HTERT RPE-1 (cell line): ENCODE measurements around the gene NKIRAS2.

ENCODE experiments used
- in situ Hi-C: fragments of 300-500 bp; cut with MboI; formaldehyde crosslinking; loops from 4 replicates; pipeline ENCODE4 v1.14.3; 2020; ENCODE audit warnings: low sequenced_read_pairs

The NKIRAS2 gene

GRCh38 chr17:42025936-42026335 lies 6.0 kb downstream of the NKIRAS2 start:
- in situ Hi-C loops: no loop called here

GRCh38 chr17:42026857-42027589 lies 7.1 kb downstream of the NKIRAS2 start:
- in situ Hi-C loops: no loop called here

GRCh38 chr17:42027590-42027889 lies 7.7 kb downstream of the NKIRAS2 start:
- in situ Hi-C loops: no loop called here

GRCh38 chr17:42027961-42028790 lies 8.3 kb downstream of the NKIRAS2 start:
- in situ Hi-C loops: no loop called here

GRCh38 chr17:42028791-42029127 lies 8.9 kb downstream of the NKIRAS2 start:
- in situ Hi-C loops: no loop called here

- in situ Hi-C loops: no loop called here
These were observed 11.7 kb downstream of the NKIRAS2 start for GRCh38 chr17:42031584-42031983.

GRCh38 chr17:42034059-42034458 lies 14.2 kb downstream of the NKIRAS2 start:
- in situ Hi-C loops: no loop called here

GRCh38 chr17:42038221-42038973 lies 18.5 kb downstream of the NKIRAS2 start:
- in situ Hi-C loops: no loop called here

GRCh38 chr17:42039794-42040763 lies 20.2 kb downstream of the NKIRAS2 start:
- in situ Hi-C loops: no loop called here

- in situ Hi-C loops: no loop called here
These were observed 20.9 kb downstream of the NKIRAS2 start for GRCh38 chr17:42040818-42041217.

GRCh38 chr17:42041619-42042018 lies 21.7 kb downstream of the NKIRAS2 start:
- in situ Hi-C loops: no loop called here

GRCh38 chr17:42042598-42043319 lies 22.9 kb downstream of the NKIRAS2 start:
- in situ Hi-C loops: no loop called here

- in situ Hi-C loops: no loop called here
These were observed 25.8 kb downstream of the NKIRAS2 start for GRCh38 chr17:42045719-42046118.

GRCh38 chr17:42047343-42047742 lies 27.5 kb downstream of the NKIRAS2 start:
- in situ Hi-C loops: no loop called here

- in situ Hi-C loops: no loop called here
These were observed 30.0 kb downstream of the NKIRAS2 start for GRCh38 chr17:42049834-42050392.

GRCh38 chr17:42050393-42051012 lies 30.6 kb downstream of the NKIRAS2 start, which contains the start of gene C17orf113:
Gene C17orf113 (minus strand): TSS chr17:42050601. CDS start chr17:42043376, 7,225 bp downstream.
- in situ Hi-C loops: no loop called here

GRCh38 chr17:42051013-42051400 lies 31.1 kb downstream of the NKIRAS2 start:
- in situ Hi-C loops: no loop called here

GRCh38 chr17:42051645-42052044 lies 31.8 kb downstream of the NKIRAS2 start:
- in situ Hi-C loops: no loop called here

- in situ Hi-C loops: no loop called here
These were observed 32.5 kb downstream of the NKIRAS2 start for GRCh38 chr17:42052346-42052877.
